Renal cortex interstitium (tissue), 11 donors: ENCODE measurements around the gene PLXNA2. TPM values are rescaled to one million over a fixed set of nuclear protein-coding genes. Genes with fewer than 3 reads are reported as not detected.

Experiments
- DNase-seq, 11 donors: peaks; one replicate each; pipeline ENCODE4 v3.0.0-alpha.2; 2013; ENCODE audit warnings: low read depth in 9 of 11, low spot score in 4 of 11; ENCODE audit errors: extremely low read depth in 1 of 11
- polyA plus RNA-seq, 3 donors: library from polyadenylated mRNA; unstranded; fragments of 120-200 nt; gene quantifications; one replicate each; pipeline ENCODE4 v1.2.1, GENCODE V29; 2013; ENCODE audit not compliant: insufficient read length in 3 of 3

PLXNA2 gene
- polyA plus RNA-seq, 3 donors = 13.7 to 16.6 (median 16.1) TPM

GRCh38 chr1:208174731-208175507, 69.3 kb downstream of the PLXNA2 start:
- no peak for DNase-seq

- no peak for DNase-seq
Observed at GRCh38 chr1:208174200-208174599, 70.0 kb downstream of the PLXNA2 start.

- no peak for DNase-seq
Observed at GRCh38 chr1:208173749-208174148, 70.4 kb downstream of the PLXNA2 start.

GRCh38 chr1:208172423-208173145, 71.6 kb downstream of the PLXNA2 start:
- DNase-seq = no peak

- no peak for DNase-seq
Observed at GRCh38 chr1:208171616-208172422, 72.4 kb downstream of the PLXNA2 start.

- DNase-seq = no peak
Observed at GRCh38 chr1:208170252-208170651, 73.9 kb downstream of the PLXNA2 start.

- no peak for DNase-seq
Observed at GRCh38 chr1:208169081-208169879, 74.9 kb downstream of the PLXNA2 start.

GRCh38 chr1:208167261-208167869, 76.8 kb downstream of the PLXNA2 start:
- DNase-seq = no peak

- DNase-seq = no peak
Observed at GRCh38 chr1:208166340-208167138, 77.6 kb downstream of the PLXNA2 start.

- DNase-seq = no peak
Observed at GRCh38 chr1:208165659-208166058, 78.5 kb downstream of the PLXNA2 start.

- DNase-seq = no peak
Observed at GRCh38 chr1:208164609-208165008, 79.6 kb downstream of the PLXNA2 start.

- DNase-seq = no peak
Observed at GRCh38 chr1:208163539-208163938, 80.6 kb downstream of the PLXNA2 start.

GRCh38 chr1:208162903-208163302, 81.3 kb downstream of the PLXNA2 start:
- DNase-seq = no peak

GRCh38 chr1:208161656-208162375, 82.4 kb downstream of the PLXNA2 start:
- no peak for DNase-seq

GRCh38 chr1:208161005-208161404, 83.2 kb downstream of the PLXNA2 start:
- no peak for DNase-seq

- DNase-seq = no peak
Observed at GRCh38 chr1:208160259-208160819, 83.8 kb downstream of the PLXNA2 start.
